Activated CD4-positive, CD25-positive, alpha-beta regulatory T cell (primary cell): ENCODE results near the gene LRP1-AS.

Experiments
- DNase-seq, 4 experiments: peaks; one replicate each; lab custom pipeline; 2025; lab: John Stamatoyannopoulos, UW

The LRP1-AS gene

DNA sequence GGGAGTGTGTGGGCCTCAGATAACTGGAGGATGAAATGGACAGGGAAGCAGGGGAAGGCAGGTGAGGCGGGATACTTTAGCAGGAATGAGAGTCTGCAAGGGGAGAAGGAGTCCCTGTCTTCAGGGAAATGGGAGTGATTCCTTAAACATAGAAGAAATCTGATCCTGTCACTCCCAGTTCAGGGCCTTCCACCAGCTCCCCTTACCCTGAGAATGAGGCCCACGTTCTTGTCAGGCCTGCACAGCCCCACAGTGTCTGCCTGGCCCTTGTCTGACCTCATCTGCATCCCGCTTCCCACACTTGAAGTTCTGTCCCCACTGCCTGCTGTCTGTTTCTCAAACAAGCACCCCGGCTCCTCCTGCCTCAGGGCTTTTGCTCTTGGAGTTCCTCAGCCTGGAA is 12.6 kb upstream of the LRP1-AS start:
- DNase-seq: no peak

DNA sequence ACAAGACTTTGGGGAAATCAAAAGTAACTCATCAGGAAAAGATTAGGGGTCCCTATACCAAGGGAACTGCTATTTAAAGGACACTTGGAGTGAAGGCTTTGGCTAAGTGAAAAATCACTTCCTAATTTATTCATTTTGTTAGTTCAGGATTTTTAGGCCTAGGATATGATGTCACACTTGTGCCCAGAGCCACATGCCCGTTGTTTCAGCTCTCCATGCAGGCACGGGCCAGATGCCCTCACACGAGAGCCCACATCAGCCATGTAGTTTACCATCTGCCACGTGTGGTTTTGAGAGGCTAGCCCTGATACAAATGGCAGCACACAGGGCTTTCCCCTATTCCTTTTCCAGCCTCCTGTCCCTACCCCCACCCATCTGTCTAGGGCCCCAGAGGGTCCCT is 11.9 kb upstream of the LRP1-AS start:
- DNase-seq: no peak

DNA sequence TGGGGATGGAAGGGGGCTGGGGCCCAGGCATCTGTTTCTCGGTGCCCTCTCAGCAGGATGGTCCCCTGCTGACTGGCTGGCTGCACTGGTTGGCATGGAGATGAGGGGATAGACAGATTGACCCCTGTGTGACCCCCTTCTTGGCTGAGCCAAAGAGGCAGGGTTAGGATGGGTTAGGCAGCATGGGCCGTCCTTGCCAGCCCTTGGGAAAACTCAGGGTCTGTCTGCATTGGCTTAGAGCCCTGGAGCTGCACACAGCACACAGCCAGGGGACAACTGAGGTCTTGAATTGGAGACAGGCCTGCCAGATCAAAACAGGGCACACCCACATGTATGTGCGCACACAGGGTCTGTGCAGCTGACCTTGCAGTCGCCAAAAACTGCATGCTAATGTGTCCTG is 11.2 kb upstream of the LRP1-AS start:
- no peak for DNase-seq

DNA sequence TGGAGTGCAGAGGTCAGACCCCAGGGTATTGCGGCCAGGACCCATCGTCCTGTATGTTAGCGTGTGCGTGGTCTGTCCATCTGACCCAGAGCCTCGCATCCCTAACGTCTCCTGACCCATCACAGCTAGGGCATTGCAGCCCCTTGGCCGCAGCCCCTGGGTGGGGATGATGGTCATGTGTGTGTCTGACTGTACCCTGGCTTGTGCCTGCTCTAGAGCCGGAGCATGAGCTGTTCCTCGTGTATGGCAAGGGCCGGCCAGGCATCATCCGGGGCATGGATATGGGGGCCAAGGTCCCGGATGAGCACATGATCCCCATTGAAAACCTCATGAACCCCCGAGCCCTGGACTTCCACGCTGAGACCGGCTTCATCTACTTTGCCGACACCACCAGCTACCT is 10.8 kb upstream of the LRP1-AS start:
- DNase-seq: no peak

DNA sequence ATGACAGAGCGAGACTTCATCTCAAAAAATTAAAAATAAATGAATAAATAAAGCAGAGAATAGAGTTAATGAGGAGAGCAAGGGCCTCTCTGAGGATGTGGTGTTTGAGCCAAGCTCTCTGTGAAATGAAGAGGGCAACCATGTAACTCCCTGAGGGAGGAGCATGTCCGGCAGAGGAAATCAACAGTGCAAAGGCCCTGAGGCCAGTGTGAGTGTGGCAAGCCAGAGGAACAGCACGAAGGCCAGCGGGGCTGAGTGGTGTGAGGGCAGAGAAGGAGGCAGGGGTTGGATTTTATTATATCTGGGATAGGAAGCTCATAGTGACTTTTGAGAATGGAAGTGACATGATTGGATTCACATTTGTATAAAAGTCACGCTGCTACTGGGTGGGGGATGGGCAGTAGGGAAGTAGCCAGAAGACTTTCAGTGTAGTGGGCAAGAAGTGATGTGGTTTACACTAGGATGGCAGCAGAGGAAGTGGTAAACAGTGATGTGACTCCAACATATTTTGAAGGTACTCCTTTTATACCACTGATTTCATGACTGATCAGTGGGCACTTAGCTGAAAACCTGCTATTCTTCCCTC is 10.3 kb upstream of the LRP1-AS start:
- no peak for DNase-seq

- no peak for DNase-seq
Observed at GRCh38 chr12:57156701-57157403, 9.4 kb upstream of the LRP1-AS start.

GRCh38 chr12:57154804-57155434 is 7.5 kb upstream of the LRP1-AS start:
- DNase-seq: no peak

- no peak for DNase-seq
Observed at GRCh38 chr12:57154076-57154475, 6.7 kb upstream of the LRP1-AS start.

DNA sequence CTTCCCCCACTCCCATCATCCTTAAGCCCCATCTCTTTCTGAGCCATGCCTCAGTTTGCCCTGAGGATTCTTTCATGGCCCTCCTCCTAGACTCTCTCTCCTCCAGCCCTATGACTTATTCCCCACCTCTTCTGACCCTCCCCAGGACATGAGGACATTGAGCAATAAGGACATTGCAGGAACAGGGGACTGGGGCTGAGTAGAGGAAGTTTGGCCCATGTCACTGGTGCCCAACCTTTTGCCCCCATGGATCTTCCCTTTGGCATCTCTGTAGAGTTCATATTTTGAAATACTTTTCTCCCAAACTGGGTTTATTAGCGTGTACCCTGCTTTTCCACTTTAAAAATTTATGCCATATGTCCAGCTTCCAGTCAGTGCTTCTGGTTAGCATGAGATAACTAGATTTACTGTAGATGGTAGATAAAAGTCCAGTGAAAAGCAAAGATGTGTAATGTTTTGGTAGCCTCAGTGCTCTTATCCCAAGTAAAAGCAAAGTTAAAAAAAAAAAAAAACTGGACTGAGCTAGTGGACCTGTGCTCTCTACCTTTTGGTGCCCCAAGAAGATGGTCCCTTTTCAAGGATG is 6.1 kb upstream of the LRP1-AS start:
- DNase-seq: no peak

DNA sequence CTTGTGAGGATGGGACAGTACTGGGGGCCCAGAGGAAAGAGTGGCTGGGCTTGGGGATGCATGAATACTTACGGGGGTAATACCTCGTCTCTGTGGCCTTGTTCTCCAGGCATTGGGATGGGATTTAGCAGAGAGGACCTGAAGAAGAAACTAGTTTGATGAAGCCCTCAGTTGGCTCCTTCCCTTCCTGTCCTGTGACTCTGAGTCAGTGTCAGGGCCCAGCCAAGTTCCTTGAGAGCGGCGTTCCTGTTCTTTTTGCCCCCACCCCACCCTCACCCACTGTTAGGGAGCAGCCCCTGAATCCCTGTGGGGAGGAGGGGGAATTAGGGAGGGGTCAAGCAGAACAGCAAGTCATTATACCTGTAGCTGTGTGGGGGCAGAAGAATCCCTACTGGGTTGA is 5.2 kb upstream of the LRP1-AS start:
- DNase-seq: no peak

- no peak for DNase-seq
Observed at GRCh38 chr12:57151741-57152630, 4.6 kb upstream of the LRP1-AS start.

GRCh38 chr12:57150400-57151000 is 3.1 kb upstream of the LRP1-AS start:
- no peak for DNase-seq

DNA sequence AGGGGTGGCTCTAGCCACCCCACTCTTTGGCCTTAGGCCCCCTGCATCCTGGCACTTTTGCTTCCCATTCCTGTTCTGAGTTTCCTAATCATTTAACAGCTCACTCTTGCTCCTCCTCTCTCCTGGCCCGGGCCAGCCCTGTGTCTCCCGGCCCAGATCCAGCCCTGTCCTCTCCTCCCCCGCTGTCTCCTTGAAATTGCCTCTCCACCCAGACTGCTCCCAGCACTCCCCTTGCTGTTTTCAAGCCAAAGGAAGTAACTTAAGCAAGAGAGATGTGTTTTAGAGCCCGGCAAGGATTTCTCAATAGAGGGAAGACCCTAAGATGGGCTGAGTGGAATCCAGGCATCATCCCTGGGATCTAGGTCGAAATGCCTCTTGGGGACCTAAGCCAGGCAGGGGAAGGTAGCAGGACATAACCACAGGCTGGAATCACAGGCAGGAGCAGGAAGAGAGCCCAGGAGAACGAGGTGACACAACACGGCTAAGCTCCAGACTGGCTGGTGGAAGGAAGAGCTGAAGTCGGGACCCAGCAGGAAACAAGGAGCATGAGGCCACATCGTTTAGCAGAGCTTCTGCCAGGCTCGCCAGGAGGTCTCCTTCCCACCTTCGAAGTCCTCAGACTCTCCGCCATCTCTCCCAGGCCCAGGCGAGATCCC is 2.0 kb upstream of the LRP1-AS start:
- no peak for DNase-seq

DNA sequence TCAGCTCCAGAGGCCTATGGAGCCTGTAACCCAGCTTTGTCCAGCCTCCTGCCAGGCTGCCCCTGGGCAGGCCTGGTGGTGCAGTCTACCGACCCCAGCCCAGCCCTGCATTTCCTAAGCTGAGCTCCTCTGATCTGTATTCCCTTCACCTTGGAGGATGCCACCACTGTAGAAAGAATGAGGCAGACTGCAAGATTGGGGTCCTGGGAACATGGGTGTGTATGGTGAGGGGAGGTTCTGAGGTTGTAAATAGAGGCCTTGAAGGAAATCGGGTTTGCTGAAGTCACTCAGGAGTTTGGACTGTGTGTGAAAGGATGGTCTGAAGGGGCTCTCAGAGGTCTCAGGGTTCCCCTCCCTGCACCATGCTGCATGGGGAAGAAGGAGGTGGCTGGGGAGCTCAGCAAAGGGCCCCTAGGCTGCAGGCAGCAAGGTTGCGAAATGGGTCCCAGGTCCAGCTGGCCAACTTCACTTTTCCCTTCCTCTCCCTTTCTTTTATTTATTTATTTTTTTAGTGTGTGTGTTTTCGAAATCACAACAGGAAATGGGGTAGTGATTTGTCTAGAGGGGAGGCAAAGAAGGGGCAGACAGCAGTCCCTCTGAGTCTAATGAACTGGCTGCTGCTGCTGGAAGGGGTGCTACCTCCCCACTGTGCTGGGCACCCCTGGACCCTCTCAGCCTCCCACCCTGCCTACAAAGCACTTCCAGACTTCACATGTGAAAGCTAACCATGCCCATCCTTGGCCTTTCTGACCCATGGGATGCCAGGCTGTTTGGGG is 1.2 kb upstream of the LRP1-AS start:
- DNase-seq: no peak

- DNase-seq: no peak
Observed at GRCh38 chr12:57146092-57146491, 1.3 kb downstream of the LRP1-AS start.

DNA sequence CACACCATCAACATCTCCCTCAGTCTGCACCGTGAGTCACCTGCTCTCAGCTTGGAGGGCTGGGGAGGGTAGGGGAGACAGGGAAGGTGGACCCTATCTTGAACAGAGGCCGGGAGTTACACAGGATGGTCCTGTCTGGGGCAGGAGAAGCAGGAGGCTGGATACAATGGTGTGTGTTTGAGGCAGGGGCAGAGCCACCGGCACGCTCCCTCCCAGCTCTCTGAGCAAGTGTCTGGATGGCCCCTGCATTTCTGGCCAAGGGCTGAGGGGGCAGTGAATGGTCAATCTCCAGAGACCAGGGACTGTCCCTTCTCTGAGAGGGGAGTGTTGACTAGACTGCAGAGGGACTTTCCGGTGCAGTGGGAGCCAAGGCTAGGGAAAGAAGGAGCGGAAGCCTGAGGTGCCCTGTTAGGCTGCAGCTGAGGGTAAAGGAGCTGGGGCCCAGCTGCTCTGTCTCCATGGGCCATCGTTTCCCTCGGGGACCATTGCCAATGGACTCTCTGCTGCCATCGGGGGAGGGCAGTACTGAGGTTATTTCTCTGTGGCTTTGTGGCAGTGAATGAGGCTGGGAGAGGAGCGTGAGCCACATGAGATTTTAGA is 1.9 kb downstream of the LRP1-AS start:
- no peak for DNase-seq

DNA sequence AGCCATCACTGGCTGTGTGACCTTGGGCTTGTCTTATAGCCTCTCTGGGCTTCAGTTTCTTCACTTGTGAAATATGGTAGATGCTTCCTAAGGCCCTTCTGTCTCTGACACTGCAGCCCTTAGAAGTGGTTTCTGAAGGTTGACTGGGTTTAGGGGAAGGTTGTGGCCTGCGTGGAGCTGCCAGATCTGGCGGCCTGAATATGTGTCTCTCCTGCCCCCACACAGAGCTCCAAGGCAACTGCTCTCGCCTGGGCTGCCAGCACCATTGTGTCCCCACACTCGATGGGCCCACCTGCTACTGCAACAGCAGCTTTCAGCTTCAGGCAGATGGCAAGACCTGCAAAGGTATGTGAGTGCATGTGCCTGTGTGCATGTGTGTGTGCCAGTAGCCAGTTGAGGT is 4.0 kb downstream of the LRP1-AS start:
- no peak for DNase-seq

GRCh38 chr12:57142727-57143126 is 4.7 kb downstream of the LRP1-AS start:
- DNase-seq: no peak

DNA sequence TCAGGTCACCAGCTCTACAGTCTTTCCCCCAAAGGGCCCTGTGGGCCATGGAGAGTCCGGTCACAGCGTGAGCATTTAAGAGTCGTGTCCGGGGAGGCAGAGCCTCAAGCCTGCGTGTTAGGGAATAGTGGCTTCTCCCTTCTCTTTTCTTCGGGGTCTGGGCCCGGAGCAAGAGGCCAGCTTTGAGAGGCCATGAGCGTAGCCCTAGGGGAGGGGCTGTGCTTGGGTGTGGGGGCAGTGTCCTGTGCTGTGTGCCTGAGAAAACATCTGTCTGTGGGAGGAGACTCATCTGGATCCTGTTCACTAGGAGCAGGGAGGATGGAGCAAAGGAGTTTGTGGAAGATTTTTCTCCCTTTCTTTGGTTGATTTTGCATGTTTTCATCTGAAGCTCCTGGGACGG is 5.3 kb downstream of the LRP1-AS start:
- DNase-seq: no peak

DNA sequence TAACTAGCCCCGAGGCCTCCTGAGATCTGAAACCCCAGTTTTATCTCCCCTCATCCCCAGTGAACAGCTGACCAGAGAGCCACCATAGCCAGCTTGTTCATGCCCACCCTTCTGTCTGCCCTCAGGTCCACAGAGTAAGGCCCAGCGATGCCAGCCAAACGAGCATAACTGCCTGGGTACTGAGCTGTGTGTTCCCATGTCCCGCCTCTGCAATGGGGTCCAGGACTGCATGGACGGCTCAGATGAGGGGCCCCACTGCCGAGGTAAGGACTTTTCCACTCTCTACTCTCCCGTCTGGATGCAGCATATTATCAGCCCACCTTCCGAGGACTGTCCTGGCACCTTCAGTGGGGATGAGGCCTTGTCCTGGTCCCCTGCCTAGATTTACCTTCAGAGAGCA is 6.2 kb downstream of the LRP1-AS start:
- no peak for DNase-seq
